Raji (cell line): ENCODE results near the gene MICAL3.

Source experiments
- POLR2A ChIP-seq: IDR thresholded peaks from 2 replicates; pipeline ENCODE4 v1.6.1; 2011; ENCODE audit warnings: low read depth, low read length, control low read depth; ENCODE audit not compliant: insufficient read depth

Gene MICAL3

GRCh38 chr22:17941471-17942406 lies 82.6 kb downstream of the MICAL3 start:
- TF ChIP-seq POLR2A, result no peak

GRCh38 chr22:17939579-17939978 lies 84.8 kb downstream of the MICAL3 start:
- TF ChIP-seq POLR2A, result no peak

- no peak for TF ChIP-seq POLR2A
These were observed 85.3 kb downstream of the MICAL3 start for GRCh38 chr22:17939011-17939410.

- no peak for TF ChIP-seq POLR2A
These were observed 85.9 kb downstream of the MICAL3 start for GRCh38 chr22:17938484-17938924.

GRCh38 chr22:17931400-17931825 lies 92.9 kb downstream of the MICAL3 start:
- TF ChIP-seq POLR2A, result no peak

- TF ChIP-seq POLR2A, result no peak
These were observed 93.7 kb downstream of the MICAL3 start for GRCh38 chr22:17930455-17931313.

- TF ChIP-seq POLR2A, result no peak
These were observed 94.5 kb downstream of the MICAL3 start for GRCh38 chr22:17929909-17930308.

- no peak for TF ChIP-seq POLR2A
These were observed 96.0 kb downstream of the MICAL3 start for GRCh38 chr22:17928391-17928790.

- TF ChIP-seq POLR2A, result no peak
These were observed 97.3 kb downstream of the MICAL3 start for GRCh38 chr22:17927062-17927461.

- no peak for TF ChIP-seq POLR2A
These were observed 97.8 kb downstream of the MICAL3 start for GRCh38 chr22:17926516-17926915.

- no peak for TF ChIP-seq POLR2A
These were observed 98.9 kb downstream of the MICAL3 start for GRCh38 chr22:17925431-17925841.

- TF ChIP-seq POLR2A, result no peak
These were observed 99.5 kb downstream of the MICAL3 start for GRCh38 chr22:17924735-17925364.

- TF ChIP-seq POLR2A, result no peak
These were observed 100.3 kb downstream of the MICAL3 start for GRCh38 chr22:17924076-17924475.

- no peak for TF ChIP-seq POLR2A
These were observed 101.1 kb downstream of the MICAL3 start for GRCh38 chr22:17922925-17923903.
